GM19328 (cell line): Measurements from ENCODE around the gene IMMP2L.

ENCODE experiments used
- ATAC-seq: cut with Tn5 transposase; IDR thresholded peaks from one replicate; pipeline ENCODE4 v1.9.1; 2021; ENCODE audit warnings: mild to moderate bottlenecking, moderate library complexity; ENCODE audit not compliant: unreplicated experiment

Gene IMMP2L

DNA sequence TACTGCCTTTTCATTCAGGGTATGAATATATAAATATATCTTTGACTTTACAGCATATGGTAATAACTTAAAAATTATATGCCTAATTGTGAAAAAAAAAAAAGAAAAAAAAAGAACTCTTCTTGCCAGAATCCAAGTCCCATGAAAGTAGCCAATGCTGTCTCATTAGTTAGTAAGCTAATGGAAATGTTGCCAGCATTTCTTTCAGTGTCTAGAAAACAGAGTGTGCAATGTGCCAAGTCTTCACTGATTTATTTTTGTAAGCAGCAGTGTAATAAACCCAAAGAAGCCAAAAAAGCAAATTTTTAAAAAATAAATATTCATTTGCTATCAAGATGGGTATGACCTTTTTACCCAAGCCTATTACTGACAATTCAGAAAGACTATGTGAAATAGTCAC is 502.5 kb downstream of the IMMP2L start:
- no peak for ATAC-seq

DNA sequence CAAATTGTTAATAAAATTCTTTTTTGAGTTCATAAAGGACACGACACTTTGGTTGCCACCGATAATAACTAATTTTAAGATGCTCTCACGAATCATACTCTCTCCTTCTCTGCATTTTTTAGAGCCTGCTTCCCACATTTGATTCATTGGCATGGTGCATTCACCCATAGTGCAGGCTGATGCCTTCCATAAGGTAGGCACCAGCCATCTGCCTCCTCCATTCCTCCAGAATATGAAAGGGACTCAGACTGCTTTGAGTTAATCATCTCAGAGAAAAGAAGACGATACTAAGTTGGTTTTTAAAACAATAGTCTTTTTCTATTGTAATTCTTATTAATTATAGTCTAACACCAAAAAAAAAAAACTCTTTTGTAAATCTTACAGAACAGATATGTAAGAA is 505.2 kb downstream of the IMMP2L start:
- no peak for ATAC-seq

DNA sequence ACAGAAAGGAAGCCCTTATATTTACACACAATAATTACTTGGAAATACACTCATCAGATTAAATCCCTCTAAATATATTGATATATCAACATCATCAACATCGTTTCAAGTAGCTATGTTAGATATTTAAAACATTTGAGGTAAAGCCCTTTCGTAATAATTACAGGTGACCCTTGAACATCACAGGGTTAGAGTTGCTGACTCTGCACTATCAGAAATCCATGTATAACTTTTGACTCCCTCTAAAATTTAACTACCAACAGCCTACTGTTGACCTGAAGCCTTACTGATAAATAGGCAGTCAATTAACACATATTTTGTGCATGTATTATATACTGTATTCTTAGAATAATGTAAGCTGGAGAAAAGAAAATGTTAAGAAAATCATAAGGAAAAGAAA is 505.9 kb downstream of the IMMP2L start:
- ATAC-seq = no peak

DNA sequence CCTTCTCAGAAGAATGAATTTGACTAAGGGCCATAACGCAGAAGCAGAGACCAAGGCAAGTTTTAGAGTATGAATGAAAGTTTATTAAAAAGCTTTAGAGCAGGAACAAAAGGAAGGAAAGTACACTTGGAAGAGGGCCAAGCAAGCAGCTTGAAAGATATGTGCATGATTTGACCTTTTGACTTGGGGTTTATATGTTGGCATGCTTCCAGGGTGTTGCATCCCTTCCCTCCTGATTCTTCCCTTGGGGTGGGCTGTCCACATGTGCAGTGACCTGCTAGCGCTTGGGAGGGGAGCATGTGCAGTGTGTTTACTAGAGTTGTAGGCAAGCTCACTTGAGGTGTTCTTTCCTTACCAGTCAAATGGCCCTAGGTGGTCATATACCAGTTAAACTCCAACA is 509.3 kb downstream of the IMMP2L start:
- no peak for ATAC-seq

DNA sequence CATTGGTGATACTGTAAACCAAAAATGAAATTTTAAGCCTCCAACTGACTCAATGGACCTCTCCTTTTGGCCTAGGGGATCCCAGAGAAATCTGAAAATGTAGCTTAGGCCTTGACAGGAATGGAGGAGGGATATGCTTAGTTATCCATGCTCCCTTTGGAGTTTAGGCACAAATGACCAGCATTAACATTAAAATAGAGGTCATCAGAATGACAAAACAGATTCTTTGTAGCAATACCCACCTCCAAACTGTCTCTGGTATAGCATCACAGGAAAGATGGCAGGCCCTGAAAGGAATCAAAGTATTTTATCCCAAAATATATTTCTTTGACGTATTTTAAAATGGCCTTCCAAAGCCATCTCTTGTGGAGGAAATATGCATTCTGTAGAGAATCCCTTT is 510.5 kb downstream of the IMMP2L start:
- no peak for ATAC-seq

DNA sequence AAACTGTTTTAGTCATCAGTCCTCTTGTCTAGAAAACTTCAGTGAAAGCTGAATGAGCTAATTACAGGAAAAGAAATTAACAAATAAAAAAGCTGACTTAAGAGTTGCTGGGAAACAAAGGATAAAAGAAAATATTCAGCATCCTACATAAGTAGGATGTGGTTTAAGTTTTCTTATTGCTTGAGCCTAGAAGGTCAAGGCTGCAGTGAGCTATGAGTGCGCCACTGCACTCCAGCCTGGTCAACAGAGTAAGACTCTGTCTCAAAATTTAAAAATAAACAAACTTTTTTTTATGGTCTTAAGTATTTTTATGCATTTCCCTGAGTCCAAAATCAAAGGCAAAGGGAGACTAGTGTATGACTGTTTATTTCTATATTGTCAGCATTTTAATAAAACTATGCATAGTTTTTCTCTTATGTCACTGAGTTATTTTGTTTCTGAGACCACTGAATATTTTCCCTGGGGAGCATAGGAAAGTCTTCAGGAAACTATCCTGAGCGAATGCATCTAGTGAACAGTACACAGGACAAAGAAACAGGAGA is 511.3 kb downstream of the IMMP2L start:
- no peak for ATAC-seq

DNA sequence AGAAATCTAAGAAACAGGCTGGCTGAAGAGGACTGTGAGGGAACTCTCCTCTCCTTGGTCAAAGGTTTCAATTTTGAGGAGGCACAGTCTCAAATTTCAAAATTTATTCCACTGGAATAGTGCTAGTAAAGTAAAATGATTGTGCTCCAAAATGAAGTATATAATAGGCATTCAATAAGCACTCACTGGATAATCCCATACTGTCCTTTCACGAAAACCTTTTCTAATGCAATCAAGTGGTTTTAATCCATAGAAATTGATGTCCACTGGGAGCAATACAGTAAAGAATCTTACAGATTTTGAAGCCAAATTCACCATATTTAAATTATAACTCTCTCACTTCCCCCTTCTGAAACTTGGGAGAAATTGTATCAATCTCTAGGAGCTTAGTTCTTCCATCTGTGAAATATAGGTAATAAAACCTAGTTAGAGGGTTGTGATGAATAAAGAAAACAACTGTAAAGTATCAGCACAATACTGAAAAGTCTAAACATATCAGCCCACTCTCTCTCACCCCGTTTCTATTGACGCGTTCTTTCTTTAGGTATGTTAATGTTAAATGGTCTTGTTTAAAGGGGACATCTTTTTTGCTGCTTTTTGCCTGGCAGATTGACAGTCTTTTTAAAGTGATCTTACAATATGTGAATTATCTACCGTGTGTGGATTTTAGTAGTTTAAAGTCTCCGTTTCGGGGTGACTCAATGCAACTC is 512.2 kb downstream of the IMMP2L start:
- ATAC-seq = no peak

DNA sequence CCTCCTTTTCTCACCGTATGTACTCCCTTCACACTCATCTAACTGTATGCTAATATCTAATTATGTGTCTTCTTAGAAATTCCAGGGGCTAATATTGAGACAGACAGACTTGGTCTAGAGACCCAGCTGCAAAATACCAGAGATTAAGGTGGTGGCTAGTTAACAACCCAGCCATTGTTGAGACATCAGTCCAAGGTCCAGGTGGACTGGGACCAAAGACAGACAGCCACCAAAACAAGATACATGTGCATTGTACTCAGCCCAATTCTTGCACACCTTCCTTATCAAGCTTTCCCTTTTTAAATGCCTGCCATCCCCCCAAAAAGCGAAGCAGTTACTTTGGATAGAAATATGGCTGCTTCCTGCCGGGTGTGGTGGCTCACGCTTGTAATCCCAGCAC is 514.7 kb downstream of the IMMP2L start:
- no peak for ATAC-seq

DNA sequence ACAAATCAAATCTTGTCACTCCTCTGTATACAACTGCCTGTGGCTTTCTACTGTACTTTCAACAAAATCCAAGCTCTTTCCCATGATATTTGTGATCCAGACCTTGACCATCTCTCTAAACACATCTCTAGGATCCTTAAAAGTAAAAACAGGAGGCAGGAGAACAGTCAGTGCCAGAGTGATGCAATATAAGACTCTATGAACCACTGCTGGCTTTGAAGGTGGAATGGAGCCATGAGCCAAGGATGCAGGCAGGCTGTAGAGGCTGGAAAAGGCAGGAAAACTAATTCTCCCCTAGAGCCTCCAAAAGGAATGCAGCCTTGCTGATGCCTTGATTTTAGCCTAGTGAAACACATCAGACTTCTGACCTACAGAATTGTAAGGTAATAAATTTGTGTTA is 516.8 kb downstream of the IMMP2L start:
- no peak for ATAC-seq

DNA sequence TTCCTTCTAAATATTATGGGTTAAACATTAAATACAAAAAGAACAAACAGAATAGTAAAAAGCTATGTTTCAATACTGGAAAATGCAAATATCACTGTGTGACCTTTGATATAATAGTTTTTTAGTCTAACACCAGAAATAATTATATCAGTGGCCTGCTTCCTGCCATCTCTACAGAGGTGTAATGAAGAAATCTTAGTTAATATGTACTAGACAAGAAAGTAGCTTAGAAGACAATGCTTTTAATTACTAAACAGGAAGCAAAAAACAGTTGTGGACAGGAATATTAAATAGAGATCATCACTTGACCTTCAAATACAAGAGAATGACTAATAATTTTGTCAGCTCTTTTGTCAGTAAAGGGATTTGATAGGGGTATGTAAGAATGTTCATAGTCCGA is 518.7 kb downstream of the IMMP2L start:
- ATAC-seq = no peak

DNA sequence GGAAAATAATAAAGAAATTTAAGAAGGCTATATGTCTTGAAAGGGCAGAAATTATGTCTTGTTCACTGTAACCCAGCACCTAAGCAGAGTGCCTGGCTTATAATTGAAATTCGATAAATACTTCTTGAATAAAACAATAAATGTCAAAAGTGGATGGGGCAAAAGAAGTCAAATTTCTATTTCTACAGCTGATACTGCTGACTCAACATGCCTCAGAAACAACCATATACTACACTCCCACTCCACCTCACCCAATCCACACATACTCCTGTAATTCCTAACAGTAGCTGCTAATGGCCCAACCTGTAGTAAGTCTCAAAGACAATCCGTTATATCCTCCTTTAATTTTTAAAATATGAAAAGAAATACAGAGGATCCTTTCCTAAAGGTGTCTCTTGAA is 519.5 kb downstream of the IMMP2L start:
- ATAC-seq = no peak

DNA sequence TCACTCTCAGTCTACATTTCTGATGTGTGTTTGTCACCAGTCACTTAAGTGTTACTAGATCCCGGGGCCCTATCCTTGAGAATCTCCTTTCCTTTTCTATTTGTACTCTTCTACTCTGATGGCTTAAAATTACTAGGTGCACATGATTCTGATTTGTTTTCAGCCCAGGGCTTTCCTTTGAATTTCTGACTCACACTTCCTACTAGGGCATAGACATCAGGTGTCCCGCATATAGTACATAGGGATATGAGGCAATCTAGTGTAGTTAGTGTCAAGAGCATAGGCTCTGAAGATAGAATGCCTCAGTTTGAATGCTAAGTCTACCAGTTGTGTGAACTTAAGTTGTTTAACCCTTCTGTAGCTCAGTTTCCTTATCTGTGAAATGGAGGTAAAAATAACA is 520.7 kb downstream of the IMMP2L start:
- no peak for ATAC-seq

DNA sequence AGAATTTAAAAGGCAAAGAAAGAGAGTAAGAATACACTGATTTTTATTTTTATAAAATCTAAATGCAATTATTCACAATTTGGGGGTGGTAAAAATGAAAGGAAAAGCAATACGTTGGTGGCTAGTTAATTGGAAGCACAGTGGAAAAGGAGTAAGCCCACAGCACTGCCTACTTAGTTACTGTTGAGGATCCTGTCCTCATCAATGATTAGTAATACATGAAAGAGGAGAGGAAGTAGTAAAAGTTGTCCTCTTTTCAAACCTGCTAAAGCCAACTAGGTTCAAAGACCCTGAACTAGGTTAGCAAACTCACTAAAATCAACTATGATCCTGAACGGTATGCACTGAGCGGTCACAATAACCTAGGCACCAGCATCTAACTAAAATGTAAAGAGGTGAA is 524.1 kb downstream of the IMMP2L start:
- ATAC-seq = no peak

DNA sequence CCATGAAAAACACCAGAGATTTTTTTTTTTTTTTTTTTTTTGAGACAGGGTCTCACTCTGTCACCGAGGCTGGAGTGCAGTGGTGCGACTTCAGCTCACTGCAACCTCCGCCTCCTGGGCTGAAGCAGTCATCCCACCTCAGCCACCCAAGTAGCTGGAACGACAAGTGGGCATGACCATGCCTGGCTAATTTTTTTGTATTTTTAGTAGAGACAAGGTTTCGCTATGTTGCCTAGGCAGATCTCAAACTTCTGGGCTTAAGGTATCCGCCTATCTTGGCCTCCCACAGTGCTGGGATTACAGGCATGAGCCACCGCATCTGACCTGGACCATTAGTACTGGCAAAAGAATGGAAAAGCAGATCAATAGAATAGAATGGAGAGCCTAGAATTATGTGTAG is 530.4 kb downstream of the IMMP2L start:
- no peak for ATAC-seq

DNA sequence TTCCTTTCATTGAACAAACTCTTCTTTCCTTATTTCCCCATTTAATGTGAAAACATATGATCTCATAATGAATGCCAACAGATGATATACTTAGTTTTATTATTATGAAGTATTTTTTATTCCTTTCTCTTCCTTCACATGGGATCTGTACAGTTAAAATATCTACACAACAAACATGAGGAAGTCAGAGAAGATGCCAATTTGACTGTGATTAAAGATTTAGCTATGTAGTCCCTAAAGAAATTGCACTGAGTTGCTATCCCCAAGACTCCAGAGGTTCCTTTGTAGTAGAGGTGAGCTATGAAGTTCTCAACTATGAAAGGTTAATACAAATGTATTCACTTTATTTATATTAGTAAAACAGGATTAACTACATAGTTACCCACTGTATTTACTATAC is 532.0 kb downstream of the IMMP2L start:
- ATAC-seq = no peak

DNA sequence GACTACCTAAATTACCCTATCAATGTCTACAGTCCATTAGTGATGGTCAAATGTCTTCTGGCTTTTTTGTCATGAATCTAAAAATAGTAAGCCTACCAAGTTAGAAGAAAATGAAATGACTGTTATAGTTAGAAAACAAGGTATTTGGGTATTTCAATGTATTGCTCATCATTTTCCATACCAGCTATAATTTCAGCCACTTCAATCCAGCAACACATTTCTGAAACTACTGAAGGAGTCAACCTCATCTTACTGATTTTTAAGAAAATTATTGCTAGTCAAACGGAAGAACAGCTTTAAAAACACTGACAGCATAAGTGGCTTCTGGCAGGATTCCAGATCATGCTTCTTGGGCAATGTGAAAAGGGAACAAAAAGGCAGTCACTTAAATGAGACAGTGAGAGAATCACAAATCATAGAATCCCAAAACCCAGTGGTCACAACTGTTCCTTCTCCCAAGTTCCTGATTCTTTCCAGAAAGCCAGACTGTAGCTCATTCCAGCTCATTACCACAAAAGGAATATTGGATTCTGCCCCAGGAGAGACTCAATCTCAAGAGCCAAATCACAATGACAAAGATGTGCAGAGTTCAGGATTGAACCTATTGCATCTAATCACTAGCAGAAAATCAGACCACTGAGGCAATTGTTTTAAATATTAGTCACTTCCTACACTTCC is 532.6 kb downstream of the IMMP2L start:
- no peak for ATAC-seq

DNA sequence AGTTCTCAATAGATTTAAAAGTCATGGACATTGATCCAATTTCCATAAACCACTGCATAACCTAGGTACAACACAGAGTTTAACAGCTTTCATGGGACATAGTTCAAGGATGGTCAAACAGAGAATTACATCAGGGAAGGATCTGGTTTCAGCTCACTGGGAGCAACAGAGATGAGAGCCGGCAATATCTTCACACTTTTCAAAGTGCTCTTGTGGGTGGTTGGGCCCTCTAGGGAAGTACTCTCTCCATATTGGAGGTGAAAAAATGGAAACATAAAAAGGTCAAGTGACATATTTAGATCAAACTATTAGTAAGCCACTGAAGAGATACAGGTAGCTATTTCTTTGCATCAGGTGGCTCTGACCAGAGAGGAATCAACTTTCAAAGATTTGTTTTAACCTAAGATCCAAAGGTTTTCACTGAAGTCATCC is 533.1 kb downstream of the IMMP2L start:
- no peak for ATAC-seq

DNA sequence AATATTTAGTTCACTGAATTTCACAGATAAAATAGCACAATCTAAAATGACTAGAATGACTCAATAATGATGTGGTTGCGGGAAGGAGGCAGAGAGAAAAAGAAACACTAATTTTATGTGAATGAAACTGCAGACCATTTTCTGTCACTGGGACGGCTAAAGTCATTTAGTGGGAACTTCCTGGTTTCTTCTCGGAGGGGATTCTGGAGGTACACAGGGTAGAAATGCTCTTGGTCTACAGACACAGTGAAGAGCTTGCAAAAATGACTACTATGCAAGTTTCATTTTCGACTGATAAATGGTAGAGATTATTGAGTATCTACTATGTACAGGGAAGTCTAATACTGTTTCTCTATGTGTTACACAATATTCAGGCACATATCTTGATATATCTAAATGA is 534.9 kb downstream of the IMMP2L start:
- ATAC-seq = no peak

DNA sequence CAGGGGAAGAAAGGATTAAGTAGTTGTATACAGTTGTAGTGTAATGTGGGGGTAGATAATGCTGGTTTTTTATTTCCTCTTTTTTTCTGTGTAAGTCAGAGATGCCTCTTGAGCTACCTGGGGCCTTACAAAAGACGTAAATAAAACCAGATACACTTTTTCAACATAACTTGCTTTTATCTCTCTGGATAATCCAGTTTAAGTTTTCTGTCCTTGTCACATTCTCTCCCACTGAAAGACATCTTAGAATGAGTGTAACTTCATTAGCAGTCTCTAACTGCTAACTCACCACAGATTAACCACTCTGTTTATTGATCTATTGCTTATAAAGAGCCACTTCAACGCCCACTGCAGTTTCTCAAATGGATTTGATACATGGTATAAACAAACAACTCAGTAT is 535.5 kb downstream of the IMMP2L start:
- ATAC-seq = no peak

DNA sequence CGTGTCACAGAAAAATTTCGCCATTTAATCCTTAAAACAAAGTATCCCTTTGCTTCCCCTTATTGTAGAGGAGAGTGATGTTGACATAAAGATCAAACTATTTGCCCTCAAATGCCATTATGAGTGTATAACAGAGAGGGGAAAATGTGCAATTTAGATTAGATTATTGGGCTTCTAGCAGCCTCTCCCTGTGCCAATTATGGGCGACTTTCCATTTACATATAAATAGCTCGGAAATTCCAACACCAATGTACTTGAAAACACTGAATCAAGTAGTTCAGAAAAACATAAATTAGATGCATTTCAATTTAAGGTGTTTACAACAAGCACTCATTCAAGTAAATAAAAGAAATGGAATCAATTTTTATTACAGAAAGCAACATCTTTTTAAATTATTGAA is 535.9 kb downstream of the IMMP2L start:
- ATAC-seq = no peak

DNA sequence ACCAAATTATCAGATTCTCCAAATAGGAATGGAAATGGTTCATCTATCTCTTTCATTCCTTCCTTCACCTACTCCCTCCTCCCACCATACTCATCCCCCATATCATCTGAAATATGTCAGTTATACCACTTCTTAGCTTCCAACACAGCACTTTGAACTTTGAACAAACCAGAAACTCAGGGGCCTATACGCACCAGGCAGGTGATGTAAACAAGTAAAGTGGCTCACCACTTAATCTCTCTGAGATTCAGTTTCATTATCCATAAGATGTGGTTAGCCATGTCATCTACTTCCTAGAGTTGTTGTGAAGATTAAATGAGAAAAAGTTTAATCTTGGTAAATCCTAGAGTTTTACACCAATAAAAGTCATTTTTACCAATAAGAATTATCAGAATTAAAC is 537.3 kb downstream of the IMMP2L start:
- no peak for ATAC-seq

DNA sequence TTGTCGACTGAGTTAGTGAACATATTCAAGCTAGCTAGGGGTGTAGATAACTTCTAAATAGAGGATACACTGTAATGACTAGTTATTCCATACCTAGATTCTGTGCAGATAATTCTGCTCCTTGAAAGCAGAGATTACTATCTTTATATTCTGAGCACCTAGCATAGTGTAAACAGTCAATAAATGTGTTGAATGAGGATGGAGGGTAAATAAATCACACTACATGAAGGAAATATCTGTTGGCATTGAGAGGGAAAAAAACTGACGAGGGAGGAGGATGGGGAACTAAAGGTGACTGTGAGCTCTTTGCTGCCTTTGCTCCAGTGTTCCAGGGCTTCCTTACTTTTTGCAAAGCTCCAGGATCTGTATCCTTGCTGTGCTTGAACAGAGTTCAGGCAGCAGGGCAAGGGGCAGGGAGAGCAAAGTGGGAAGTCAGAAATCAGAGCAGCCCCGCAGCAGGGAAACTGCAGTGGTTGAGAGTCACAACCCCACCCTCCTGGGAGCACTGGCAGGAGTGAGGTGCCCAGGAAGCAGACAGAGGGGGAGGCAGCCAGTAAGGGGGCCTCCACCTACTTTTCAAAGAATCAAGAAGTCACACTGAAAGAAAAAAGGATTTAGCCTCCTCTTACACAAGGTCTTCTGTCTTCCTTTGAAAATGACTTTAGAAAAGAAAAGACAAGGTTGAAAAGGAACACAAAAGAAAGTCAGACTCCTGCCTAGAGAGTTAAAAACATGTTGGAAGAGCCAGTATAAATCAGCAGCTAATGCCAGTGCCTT is 543.1 kb downstream of the IMMP2L start:
- ATAC-seq = no peak
